Transverse colon (tissue), 4 donors: ENCODE measurements around the gene GNAQ. TPM values are rescaled to one million over a fixed set of nuclear protein-coding genes. Genes with fewer than 3 reads are reported as not detected.
A peak's percentile ranks its signal among the peaks of the same experiment; 100 is the strongest.

ENCODE experiments used
- DNase-seq: peaks from one replicate; pipeline ENCODE4 v3.0.0-alpha.2; 2019
- H3K27ac ChIP-seq, 4 donors: fragments of 200-600 bp; sonication (generic); 2 replicates each; pipeline ENCODE4 v1.5.1; 2016 to 2018; ENCODE audit warnings: inconsistent platforms in 4 of 4
- H3K27me3 ChIP-seq: fragments of 200-600 bp; sonication (generic); 2 replicates; pipeline ENCODE4 v1.5.1; 2017; ENCODE audit warnings: inconsistent platforms
- H3K36me3 ChIP-seq, 4 donors: fragments of 200-600 bp; sonication (generic); 2 replicates each; pipeline ENCODE4 v1.5.1; 2017 to 2019; ENCODE audit warnings: inconsistent platforms in 4 of 4
- H3K4me1 ChIP-seq, 4 donors: fragments of 200-600 bp; sonication (generic); 2 replicates each; pipeline ENCODE4 v1.5.1; 2017 to 2020; ENCODE audit warnings: inconsistent platforms in 4 of 4
- H3K4me3 ChIP-seq, 4 donors: fragments of 200-600 bp; sonication (generic); 1 replicate in 1 of 4; 2 replicates in 3 of 4; pipeline versions ENCODE4 v1.5.1 to v1.6.1; 2017 to 2019; ENCODE audit warnings: inconsistent platforms in 4 of 4
- H3K9me3 ChIP-seq, 2 donors: fragments of 200-600 bp; sonication (generic); 2 replicates each; pipeline ENCODE4 v1.5.1; 2017 to 2019; ENCODE audit warnings: inconsistent platforms in 2 of 2
- CTCF ChIP-seq, 5 experiments: fragments of 200-600 bp in 3 of 5; fragments of 450-650 bp in 2 of 5; sonication (generic) in 3 of 5; IDR thresholded peaks; 1 replicate in 2 of 5; 2 replicates in 3 of 5; pipeline ENCODE4 v1.5.1; 2016 to 2017; ENCODE audit warnings: antibody characterized with exemption in 5 of 5, inconsistent platforms in 3 of 5, mild to moderate bottlenecking in 2 of 5, moderate library complexity in 1 of 5
- EP300 ChIP-seq: sonication (generic); formaldehyde crosslinking; IDR thresholded peaks from one replicate; pipeline ENCODE4 v1.6.1; 2017; ENCODE audit warnings: antibody characterized with exemption, low read depth
- POLR2A ChIP-seq: fragments of 450-650 bp; IDR thresholded peaks from one replicate; pipeline ENCODE4 v1.6.1; 2016; ENCODE audit warnings: antibody characterized with exemption, mild to moderate bottlenecking, moderate library complexity
- POLR2AphosphoS5 ChIP-seq, 3 donors: sonication (generic); formaldehyde crosslinking; IDR thresholded peaks; one replicate each; pipeline ENCODE4 v1.6.1; 2016; ENCODE audit warnings: antibody characterized with exemption in 3 of 3
- WGBS, 2 donors: methylation state at CpG; one replicate each; pipeline ENCODE4 v1.1.5; 2018; ENCODE audit warnings: low coverage in 1 of 2; 5-methylcytosine and 5-hydroxymethylcytosine counted together
- in situ Hi-C, 4 donors: fragments of 200-750 bp; cut with MboI; loops; one replicate each; pipeline versions ENCODE4 v1.15.0 to v1.15.1; 2017; ENCODE audit warnings: low sequenced_read_pairs in 3 of 4, low pct_ligation_motif_present in 1 of 4, low pct_unique_long_range_greater_than_20kb in 1 of 4
- intact Hi-C: fragments of 100-400 bp; cut with DNase I; formaldehyde crosslinking; loops from one replicate; pipeline ENCODE4 v1.15.1; 2023; ENCODE audit warnings: low total_unique reads
- total RNA-seq, 4 donors: library from RNA; depleted of rRNA; stranded (reverse); fragments of >200 nt; gene quantifications; one replicate each; pipeline ENCODE4 v1.1.0, GENCODE V29; 2016

Gene GNAQ
- total RNA-seq, 4 donors from 2014 or later = 36.3 to 54.9 (median 47.1) TPM

DNA sequence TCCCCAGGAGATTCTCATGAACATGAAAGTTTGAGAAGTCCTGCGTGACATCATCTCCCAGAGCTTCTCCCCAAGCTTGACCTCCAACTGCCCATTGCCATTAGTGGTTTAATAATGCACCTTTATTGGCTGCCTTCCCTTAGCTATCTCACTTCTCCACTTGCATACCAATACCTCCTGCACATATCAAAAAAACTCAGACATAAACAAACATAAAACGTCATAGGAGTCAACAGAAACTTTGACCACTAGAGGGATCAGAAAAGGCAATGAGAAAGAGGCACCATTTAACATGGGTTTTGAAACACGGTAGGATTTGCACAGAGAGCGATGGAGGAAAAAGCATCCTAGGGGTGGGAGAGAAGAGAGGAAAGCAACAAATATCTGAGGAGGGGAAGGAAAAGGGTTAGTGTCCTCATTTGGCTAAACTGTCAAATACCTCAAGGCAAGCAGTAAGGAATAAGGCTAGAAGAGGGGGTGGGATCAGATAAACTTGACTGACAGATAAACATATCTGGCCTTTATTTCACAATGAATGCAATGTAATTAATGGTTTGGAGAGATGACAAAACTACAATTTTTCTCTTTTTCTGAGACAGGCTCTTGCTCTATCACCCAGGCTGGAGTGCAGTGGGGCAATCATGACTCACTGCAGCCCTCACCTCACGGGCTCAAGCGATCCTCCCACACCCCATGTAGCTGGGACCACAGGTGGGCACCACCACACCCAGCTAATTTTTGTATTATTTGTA lies 27.0 kb downstream of the GNAQ start:
- intact Hi-C loops (no loop called here), in situ Hi-C loops (no loop called here)
- no peak for DNase-seq
- Histone ChIP-seq H3K36me3 (no peaks in the 10 kb centered on the region), H3K27me3 (no peaks in the 10 kb centered on the region), H3K4me3 (no peak overlapping the region), H3K9me3 (no peaks in the 10 kb centered on the region), H3K27ac (peak overlapping the region in 2 of 4 donors; percentile 16 to 23), H3K4me1 (peaks cover 15 to 86% (median 39%) of the 10 kb centered on the region in 4 donors)
- no peak for TF ChIP-seq POLR2AphosphoS5 (IDR thresholded peaks at IDR 0.05)
- TF ChIP-seq CTCF (IDR thresholded peaks at IDR 0.05) = peak; percentile 35 to 74 (median 46)
- no peak for TF ChIP-seq EP300
- TF ChIP-seq POLR2A = no peak
- 47 to 74% methylated on average over 4 to 6 of the region's 6 CpGs for WGBS, 2 donors

GRCh38 chr9:78003730-78004129 lies 27.9 kb downstream of the GNAQ start:
- H3K27me3 ChIP-seq = no peaks in the 10 kb centered on the region
- WGBS, 2 donors = 62 to 69% methylated on average over 4 of the region's 4 CpGs
- DNase-seq = no peak
- intact Hi-C loops (no loop called here), in situ Hi-C loops (no loop called here)
- no peaks in the 10 kb centered on the region for H3K9me3 ChIP-seq
- no peak overlapping the region for H3K4me3 ChIP-seq
- H3K4me1 ChIP-seq = peaks cover 10 to 84% (median 32%) of the 10 kb centered on the region in 4 donors
- no peaks in the 10 kb centered on the region for H3K36me3 ChIP-seq
- H3K27ac ChIP-seq = peak overlapping the region in 2 of 4 donors; percentile 16 to 23
- TF ChIP-seq POLR2A = no peak
- no peak for TF ChIP-seq POLR2AphosphoS5 (IDR thresholded peaks at IDR 0.05)
- TF ChIP-seq EP300 = no peak
- no peak for TF ChIP-seq CTCF (IDR thresholded peaks at IDR 0.05)

DNA sequence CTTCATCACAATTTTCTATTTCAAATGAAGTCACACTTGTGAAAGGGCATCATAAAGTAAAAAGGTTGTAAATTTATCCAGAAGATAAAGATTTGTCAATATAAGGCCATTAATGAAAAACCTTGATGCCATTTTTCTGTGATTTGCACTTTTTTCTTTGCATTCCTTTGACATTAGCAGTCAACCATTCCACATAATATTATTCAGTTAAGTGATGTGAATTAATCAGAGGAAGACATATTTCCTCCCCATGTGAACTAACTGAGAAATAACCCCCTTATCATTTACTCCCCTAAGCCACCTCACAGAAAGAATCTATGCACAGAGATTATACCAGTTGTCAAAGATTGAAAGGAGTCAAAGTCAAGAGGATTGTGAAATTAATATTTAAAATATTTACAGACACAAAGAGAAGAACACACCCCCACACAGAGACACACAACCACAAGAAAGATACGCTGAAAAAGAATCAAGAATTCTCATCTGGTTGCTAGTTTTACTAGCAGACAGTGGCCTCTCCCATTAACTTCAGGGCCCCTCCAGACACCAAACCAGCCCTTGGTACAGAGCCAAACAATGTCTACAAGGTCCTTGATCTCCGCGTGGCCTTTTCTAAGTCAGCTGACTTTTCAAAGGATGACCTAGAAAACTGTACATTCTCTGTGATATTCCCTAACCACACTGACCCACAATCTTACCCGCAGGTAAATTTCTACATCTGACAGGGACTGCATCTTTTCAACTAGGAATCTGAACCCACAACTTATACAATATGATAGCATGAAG lies 29.5 kb downstream of the GNAQ start:
- peaks cover 10 to 70% (median 23%) of the 10 kb centered on the region in 4 donors for H3K4me1 ChIP-seq
- WGBS, 2 donors = 87 to 89% methylated on average over 4 of the region's 4 CpGs
- no peak overlapping the region for H3K27ac ChIP-seq
- no peak for TF ChIP-seq POLR2A
- no peak for TF ChIP-seq POLR2AphosphoS5 (IDR thresholded peaks at IDR 0.05)
- TF ChIP-seq EP300 = no peak
- TF ChIP-seq CTCF (IDR thresholded peaks at IDR 0.05) = no peak
- DNase-seq = no peak
- in situ Hi-C loops = no loop called here
- H3K4me3 ChIP-seq = no peak overlapping the region
- H3K36me3 ChIP-seq = no peaks in the 10 kb centered on the region
- no peaks in the 10 kb centered on the region for H3K27me3 ChIP-seq
- no peaks in the 10 kb centered on the region for H3K9me3 ChIP-seq
- intact Hi-C loops = no loop called here

DNA sequence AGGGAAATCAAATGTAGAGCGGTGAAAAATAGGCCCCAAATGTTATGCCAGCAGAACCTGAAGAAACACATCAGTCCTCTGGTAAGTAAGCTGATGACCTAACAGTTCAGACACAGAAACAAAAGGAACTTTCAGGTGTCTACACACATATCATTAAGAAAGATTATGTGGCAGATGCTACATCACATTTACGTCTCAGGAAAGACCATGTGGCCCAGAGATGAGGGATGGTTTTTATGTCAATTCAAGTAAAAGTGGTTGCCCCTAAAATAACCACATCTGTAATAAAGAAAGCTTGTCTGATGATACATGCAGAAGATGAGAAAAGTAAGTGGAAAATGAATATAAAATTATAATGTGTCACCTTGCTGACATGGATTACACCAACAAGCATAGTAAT lies 31.4 kb downstream of the GNAQ start:
- Histone ChIP-seq H3K36me3 (no peaks in the 10 kb centered on the region), H3K27ac (no peak overlapping the region), H3K4me3 (no peak overlapping the region), H3K9me3 (no peaks in the 10 kb centered on the region), H3K4me1 (peaks cover 10 to 50% (median 21%) of the 10 kb centered on the region in 4 donors), H3K27me3 (no peaks in the 10 kb centered on the region)
- in situ Hi-C loops (no loop called here), intact Hi-C loops (no loop called here)
- 75 to 83% methylated on average over 2 of the region's 2 CpGs for WGBS, 2 donors
- TF ChIP-seq EP300 = no peak
- TF ChIP-seq POLR2A = no peak
- no peak for DNase-seq
